Neural progenitor cell (in vitro differentiated cells): Measurements from ENCODE around the gene CLEC11A. TPM values are rescaled to one million over a fixed set of nuclear protein-coding genes. Genes with fewer than 3 reads are reported as not detected.
A peak's percentile ranks its signal among the peaks of the same experiment; 100 is the strongest.

Experiments used
- DNase-seq: peaks from one replicate; pipeline ENCODE4 v3.0.0-alpha.2; 2016; ENCODE audit warnings: low spot score
- H2AFZ ChIP-seq: fragments of 200-600 bp; sonication (generic); replicated peaks from 2 replicates; pipeline ENCODE4 v1.6.1; 2016; ENCODE audit warnings: antibody characterized with exemption
- H3F3A ChIP-seq: fragments of 200-600 bp; sonication (generic); 2 replicates; pipeline ENCODE4 v1.6.1; 2016; ENCODE audit warnings: antibody characterized with exemption, low read depth
- H3K27ac ChIP-seq: fragments of 200-600 bp; sonication (generic); 2 replicates; pipeline ENCODE4 v1.5.1; 2016; ENCODE audit warnings: mild to moderate bottlenecking
- H3K27me3 ChIP-seq: fragments of 200-600 bp; sonication (generic); 2 replicates; pipeline ENCODE4 v1.6.1; 2016; ENCODE audit warnings: mild to moderate bottlenecking, moderate library complexity
- H3K36me3 ChIP-seq: fragments of 200-600 bp; sonication (generic); 2 replicates; pipeline ENCODE4 v1.5.1; 2016
- H3K4me1 ChIP-seq: fragments of 200-600 bp; sonication (generic); 2 replicates; pipeline ENCODE4 v1.6.1; 2016; ENCODE audit warnings: mixed run types
- H3K4me2 ChIP-seq: fragments of 200-600 bp; sonication (generic); 2 replicates; pipeline ENCODE4 v1.6.1; 2016
- H3K4me3 ChIP-seq: fragments of 200-600 bp; sonication (generic); 2 replicates; pipeline ENCODE4 v1.5.1; 2016
- H3K79me2 ChIP-seq: fragments of 200-600 bp; sonication (generic); 2 replicates; pipeline ENCODE4 v1.6.1; 2016; ENCODE audit warnings: low read depth
- H3K9ac ChIP-seq: fragments of 200-600 bp; sonication (generic); 2 replicates; pipeline ENCODE4 v1.6.1; 2016
- H3K9me3 ChIP-seq: fragments of 200-600 bp; sonication (generic); 2 replicates; pipeline ENCODE4 v1.5.1; 2016; ENCODE audit warnings: low read depth
- H4K20me1 ChIP-seq: fragments of 200-600 bp; sonication (generic); 2 replicates; pipeline ENCODE4 v1.6.1; 2016; ENCODE audit warnings: low read depth
- H3K27ac Mint-ChIP-seq: 3 replicates; pipeline ENCODE4 v1.8.0; 2021; ENCODE audit warnings: mixed read lengths
- H3K27me3 Mint-ChIP-seq: 2 replicates; pipeline ENCODE4 v1.8.0; 2022; ENCODE audit warnings: low read depth, mild to moderate bottlenecking, inconsistent platforms, moderate library complexity, mixed read lengths; ENCODE audit not compliant: insufficient read depth
- H3K36me3 Mint-ChIP-seq: 3 replicates; pipeline ENCODE4 v1.8.0; 2021; ENCODE audit warnings: mixed read lengths
- H3K4me1 Mint-ChIP-seq: 3 replicates; pipeline ENCODE4 v1.8.0; 2021; ENCODE audit warnings: mixed read lengths
- H3K4me3 Mint-ChIP-seq: 3 replicates; pipeline ENCODE4 v1.8.0; 2021; ENCODE audit warnings: mild to moderate bottlenecking, moderate library complexity, mixed read lengths
- H3K9me3 Mint-ChIP-seq: 3 replicates; pipeline ENCODE4 v1.8.0; 2020; ENCODE audit warnings: mixed read lengths
- EZH2 ChIP-seq: fragments of 200-600 bp; sonication (generic); IDR thresholded peaks from 2 replicates; pipeline ENCODE4 v1.6.1; 2017; ENCODE audit warnings: antibody characterized with exemption, mild to moderate bottlenecking, moderate library complexity
- EZH2phosphoT487 ChIP-seq: fragments of 200-600 bp; sonication (generic); IDR thresholded peaks from 2 replicates; pipeline ENCODE4 v1.6.1; 2017; ENCODE audit warnings: antibody characterized with exemption
- total RNA-seq: library from RNA; depleted of rRNA; stranded (reverse); fragments of >200 nt; gene quantifications from 2 replicates; pipeline ENCODE4 v1.2.3, GENCODE V29; 2015; ENCODE audit warnings: low replicate concordance
- TF ChIP-seq, protein P1 (sequence below): fragments of 200-600 bp; sonication (generic); IDR thresholded peaks from 2 replicates; pipeline ENCODE4 v1.5.1; 2017; ENCODE audit warnings: antibody characterized with exemption, mild to moderate bottlenecking

The CLEC11A gene
- total RNA-seq, 1 donor from 2014 or later, result 0.09 TPM

DNA sequence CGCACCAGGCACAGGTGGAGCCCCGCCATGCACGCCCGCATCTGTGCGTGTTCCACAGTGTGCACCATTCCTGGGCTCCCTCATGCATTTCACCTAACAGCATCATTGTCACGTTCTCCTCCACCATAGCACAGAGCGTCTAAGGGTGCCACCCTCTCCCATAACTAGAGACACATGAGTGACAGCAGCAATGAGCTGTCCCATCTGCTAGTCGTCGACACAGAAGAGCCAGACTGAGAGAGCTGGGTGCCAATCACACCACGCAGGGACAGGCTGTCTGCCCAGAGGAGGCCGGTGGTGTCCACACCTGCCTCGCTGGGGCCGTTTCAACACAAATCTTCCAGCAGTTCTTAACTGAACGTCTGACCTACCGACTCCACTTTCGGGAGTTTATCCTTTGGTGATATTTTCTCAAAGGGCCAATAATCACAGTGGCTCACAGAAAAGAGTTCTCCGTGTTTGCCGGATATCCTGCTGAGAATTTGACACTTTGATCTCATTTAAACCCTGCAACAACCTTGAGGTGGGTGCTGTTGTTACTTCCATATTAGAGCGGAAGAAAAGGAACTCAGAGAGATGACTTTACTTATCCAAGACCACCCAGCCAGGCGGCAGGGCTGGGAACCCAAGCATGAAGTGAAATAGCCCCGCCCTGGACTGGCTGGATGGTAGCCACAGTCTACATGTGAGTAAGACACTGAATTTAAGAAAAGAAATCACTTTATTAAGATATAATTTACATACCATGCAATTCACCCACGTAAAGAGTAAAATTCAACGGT lies 16.2 kb downstream of the CLEC11A start:
- peaks cover 18% of the 10 kb centered on the region for H3K4me1 Mint-ChIP-seq
- Histone ChIP-seq H3K27ac (no peak overlapping the region), H2AFZ (no peak overlapping the region), H3K27me3 (peaks cover 42% of the 10 kb centered on the region), H3K9me3 (no peaks in the 10 kb centered on the region), H3K36me3 (no peaks in the 10 kb centered on the region), H3K4me2 (no peak overlapping the region), H3K4me1 (no peaks in the 10 kb centered on the region), H3K4me3 (no peak overlapping the region), H3K79me2 (no peaks in the 10 kb centered on the region), H4K20me1 (no peaks in the 10 kb centered on the region), H3K9ac (no peak overlapping the region), H3F3A (no peaks in the 10 kb centered on the region)
- DNase-seq, result no peak
- no peak overlapping the region for H3K27ac Mint-ChIP-seq
- no peaks in the 10 kb centered on the region for H3K9me3 Mint-ChIP-seq
- H3K27me3 Mint-ChIP-seq, result peaks cover 14% of the 10 kb centered on the region
- no peak overlapping the region for H3K4me3 Mint-ChIP-seq
- no peaks in the 10 kb centered on the region for H3K36me3 Mint-ChIP-seq
- TF ChIP-seq EZH2phosphoT487, result no peak
- TF ChIP-seq, protein P1, sequence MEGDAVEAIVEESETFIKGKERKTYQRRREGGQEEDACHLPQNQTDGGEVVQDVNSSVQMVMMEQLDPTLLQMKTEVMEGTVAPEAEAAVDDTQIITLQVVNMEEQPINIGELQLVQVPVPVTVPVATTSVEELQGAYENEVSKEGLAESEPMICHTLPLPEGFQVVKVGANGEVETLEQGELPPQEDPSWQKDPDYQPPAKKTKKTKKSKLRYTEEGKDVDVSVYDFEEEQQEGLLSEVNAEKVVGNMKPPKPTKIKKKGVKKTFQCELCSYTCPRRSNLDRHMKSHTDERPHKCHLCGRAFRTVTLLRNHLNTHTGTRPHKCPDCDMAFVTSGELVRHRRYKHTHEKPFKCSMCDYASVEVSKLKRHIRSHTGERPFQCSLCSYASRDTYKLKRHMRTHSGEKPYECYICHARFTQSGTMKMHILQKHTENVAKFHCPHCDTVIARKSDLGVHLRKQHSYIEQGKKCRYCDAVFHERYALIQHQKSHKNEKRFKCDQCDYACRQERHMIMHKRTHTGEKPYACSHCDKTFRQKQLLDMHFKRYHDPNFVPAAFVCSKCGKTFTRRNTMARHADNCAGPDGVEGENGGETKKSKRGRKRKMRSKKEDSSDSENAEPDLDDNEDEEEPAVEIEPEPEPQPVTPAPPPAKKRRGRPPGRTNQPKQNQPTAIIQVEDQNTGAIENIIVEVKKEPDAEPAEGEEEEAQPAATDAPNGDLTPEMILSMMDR, result no peak
- no peak for TF ChIP-seq EZH2

DNA sequence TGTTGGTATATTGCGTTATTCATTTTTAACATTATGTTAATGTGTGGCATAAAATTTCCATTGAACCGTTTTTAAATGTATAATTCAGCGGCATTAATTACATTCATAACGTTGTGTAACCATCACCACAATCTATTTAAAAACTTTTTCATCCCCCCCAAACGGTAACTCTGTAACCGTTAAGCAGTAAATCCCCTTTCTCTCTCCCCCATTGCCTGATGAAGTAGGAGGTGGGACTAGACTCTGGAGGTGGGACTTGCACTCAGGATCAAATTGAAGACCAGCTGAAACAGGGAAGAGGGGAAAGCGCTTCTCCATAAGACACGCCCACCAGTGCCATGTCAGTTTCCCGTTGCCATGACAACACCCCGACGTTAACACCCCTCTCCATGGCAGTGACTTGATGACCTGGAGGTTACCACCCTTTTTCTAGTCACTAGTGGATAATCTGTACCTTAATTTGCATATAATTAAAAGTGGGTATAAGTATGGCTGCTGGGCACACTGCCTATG lies 16.8 kb downstream of the CLEC11A start:
- no peaks in the 10 kb centered on the region for H3K9me3 Mint-ChIP-seq
- TF ChIP-seq EZH2phosphoT487 (no peak), EZH2 (no peak)
- TF ChIP-seq, protein P1, result no peak
- H3K27me3 Mint-ChIP-seq, result peaks cover 17% of the 10 kb centered on the region
- H3K79me2 ChIP-seq, result no peaks in the 10 kb centered on the region
- no peak overlapping the region for H3K27ac ChIP-seq
- H3K4me1 ChIP-seq, result no peaks in the 10 kb centered on the region
- peaks cover 42% of the 10 kb centered on the region for H3K27me3 ChIP-seq
- H3K36me3 ChIP-seq, result no peaks in the 10 kb centered on the region
- H3K9ac ChIP-seq, result no peak overlapping the region
- peak; percentile 59 for DNase-seq
- H3K9me3 ChIP-seq, result no peaks in the 10 kb centered on the region
- peak overlapping the region; percentile 46 for H3K4me3 Mint-ChIP-seq
- H3K27ac Mint-ChIP-seq, result no peak overlapping the region
- no peaks in the 10 kb centered on the region for H3K36me3 Mint-ChIP-seq
- no peak overlapping the region for H3K4me3 ChIP-seq
- peaks cover 18% of the 10 kb centered on the region for H3K4me1 Mint-ChIP-seq
- H4K20me1 ChIP-seq, result no peaks in the 10 kb centered on the region
- no peaks in the 10 kb centered on the region for H3F3A ChIP-seq
- no peak overlapping the region for H2AFZ ChIP-seq
- H3K4me2 ChIP-seq, result no peak overlapping the region

DNA sequence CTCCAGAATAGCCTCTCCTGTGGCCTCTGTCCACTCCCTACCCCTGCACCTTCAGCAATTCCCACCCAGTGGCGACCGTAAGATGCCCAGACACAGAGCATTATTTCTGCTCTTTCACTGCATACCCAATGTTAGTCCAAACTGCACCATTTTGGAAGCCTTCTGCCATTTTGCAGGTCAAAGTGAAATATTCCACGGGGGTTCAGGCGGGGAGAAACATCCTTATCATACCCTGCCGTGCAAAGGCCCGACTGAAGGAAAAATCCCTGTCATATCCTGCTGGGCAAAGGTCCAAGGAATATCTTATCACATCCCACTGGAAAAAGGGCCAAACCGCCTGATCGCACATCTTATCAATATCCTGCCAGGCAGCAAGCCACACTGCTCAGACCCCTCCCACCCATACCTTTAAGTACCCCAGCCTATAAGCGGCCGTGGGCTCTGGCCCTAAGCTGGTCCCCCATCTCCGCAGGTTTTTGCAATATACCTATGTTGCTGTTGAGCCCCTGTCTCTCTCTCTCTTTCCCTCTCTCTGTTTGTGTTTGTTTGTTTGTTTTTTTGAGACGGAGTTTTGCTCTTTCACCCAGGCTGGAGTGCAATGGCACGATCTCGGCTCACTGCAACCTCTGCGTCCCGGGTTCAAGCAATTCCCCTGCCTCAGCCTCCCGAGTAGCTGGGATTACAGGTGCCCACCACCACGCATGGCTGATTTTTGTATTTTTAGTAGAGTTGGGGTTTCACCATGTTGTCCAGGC lies 18.2 kb downstream of the CLEC11A start:
- Mint-ChIP-seq H3K4me1 (peaks cover 18% of the 10 kb centered on the region), H3K27ac (no peak overlapping the region), H3K36me3 (no peaks in the 10 kb centered on the region), H3K4me3 (peak overlapping the region; percentile 10), H3K27me3 (peaks cover 19% of the 10 kb centered on the region), H3K9me3 (no peaks in the 10 kb centered on the region)
- Histone ChIP-seq H3K79me2 (no peaks in the 10 kb centered on the region), H3K4me3 (no peak overlapping the region), H2AFZ (no peak overlapping the region), H3K27ac (no peak overlapping the region), H3K4me1 (no peaks in the 10 kb centered on the region), H3K4me2 (no peak overlapping the region), H4K20me1 (no peaks in the 10 kb centered on the region), H3K36me3 (no peaks in the 10 kb centered on the region), H3K27me3 (peaks cover 29% of the 10 kb centered on the region), H3K9me3 (no peaks in the 10 kb centered on the region), H3K9ac (no peak overlapping the region), H3F3A (no peaks in the 10 kb centered on the region)
- TF ChIP-seq EZH2 (no peak), EZH2phosphoT487 (no peak)
- TF ChIP-seq, protein P1, result no peak
- no peak for DNase-seq
